ENCODE data around the gene AP2S1.

- no peak for TF ChIP-seq POLR2A (IDR thresholded peaks at IDR 0.05; ENCODE audit: low read depth)
- TF ChIP-seq, protein P1, sequence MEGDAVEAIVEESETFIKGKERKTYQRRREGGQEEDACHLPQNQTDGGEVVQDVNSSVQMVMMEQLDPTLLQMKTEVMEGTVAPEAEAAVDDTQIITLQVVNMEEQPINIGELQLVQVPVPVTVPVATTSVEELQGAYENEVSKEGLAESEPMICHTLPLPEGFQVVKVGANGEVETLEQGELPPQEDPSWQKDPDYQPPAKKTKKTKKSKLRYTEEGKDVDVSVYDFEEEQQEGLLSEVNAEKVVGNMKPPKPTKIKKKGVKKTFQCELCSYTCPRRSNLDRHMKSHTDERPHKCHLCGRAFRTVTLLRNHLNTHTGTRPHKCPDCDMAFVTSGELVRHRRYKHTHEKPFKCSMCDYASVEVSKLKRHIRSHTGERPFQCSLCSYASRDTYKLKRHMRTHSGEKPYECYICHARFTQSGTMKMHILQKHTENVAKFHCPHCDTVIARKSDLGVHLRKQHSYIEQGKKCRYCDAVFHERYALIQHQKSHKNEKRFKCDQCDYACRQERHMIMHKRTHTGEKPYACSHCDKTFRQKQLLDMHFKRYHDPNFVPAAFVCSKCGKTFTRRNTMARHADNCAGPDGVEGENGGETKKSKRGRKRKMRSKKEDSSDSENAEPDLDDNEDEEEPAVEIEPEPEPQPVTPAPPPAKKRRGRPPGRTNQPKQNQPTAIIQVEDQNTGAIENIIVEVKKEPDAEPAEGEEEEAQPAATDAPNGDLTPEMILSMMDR (IDR thresholded peaks at IDR 0.05) = no peak
- no peak for TF ChIP-seq POLR2AphosphoS5 (IDR thresholded peaks at IDR 0.05)
- no peak for TF ChIP-seq EP300 (IDR thresholded peaks at IDR 0.05)
These were observed 12.5 kb downstream of the AP2S1 start for GRCh38 chr19:46838160-46838559.

Data from esophagus muscularis mucosa (tissue), 4 donors.